GM19351 (cell line): ENCODE measurements around the gene GRM7.

Source experiments
- ATAC-seq: cut with Tn5 transposase; IDR thresholded peaks from one replicate; pipeline ENCODE4 v1.9.1; 2021; ENCODE audit warnings: mild to moderate bottlenecking, moderate library complexity; ENCODE audit not compliant: unreplicated experiment

Gene GRM7

DNA sequence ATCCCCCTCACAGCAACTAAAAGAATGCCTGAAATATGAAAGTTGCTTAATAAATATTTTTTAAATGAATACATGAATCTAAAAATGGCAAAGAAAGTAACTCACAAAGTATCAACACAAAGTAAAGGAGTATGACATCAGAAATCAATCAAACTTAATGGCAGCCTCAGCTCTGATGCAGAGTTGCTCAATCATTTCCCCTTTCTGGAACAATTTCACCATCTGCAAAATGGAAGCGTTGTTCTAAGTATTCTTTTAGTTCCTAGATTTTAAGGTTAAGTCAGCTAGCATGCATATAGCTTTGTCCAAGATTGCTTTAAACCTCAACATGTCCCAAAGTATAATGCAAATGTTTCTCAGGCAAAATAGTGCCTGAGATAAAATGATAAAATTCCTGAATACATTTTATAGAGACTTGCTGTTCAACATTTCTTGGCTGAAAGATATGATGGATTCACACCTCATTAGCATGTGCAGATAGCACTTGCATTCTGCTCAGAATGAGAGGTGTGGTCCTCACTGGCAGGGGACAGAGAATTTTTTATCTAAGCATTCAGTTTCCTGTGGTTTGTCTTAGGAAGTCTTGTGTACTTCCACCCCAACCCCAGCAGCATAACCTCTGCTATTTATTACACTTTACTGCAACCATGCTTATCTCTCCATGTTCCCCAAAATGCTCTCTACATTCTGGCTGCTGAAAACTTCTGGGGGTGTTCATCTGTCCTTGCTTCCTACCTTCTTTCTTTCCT, 429.3 kb downstream of the GRM7 start:
- ATAC-seq: no peak

DNA sequence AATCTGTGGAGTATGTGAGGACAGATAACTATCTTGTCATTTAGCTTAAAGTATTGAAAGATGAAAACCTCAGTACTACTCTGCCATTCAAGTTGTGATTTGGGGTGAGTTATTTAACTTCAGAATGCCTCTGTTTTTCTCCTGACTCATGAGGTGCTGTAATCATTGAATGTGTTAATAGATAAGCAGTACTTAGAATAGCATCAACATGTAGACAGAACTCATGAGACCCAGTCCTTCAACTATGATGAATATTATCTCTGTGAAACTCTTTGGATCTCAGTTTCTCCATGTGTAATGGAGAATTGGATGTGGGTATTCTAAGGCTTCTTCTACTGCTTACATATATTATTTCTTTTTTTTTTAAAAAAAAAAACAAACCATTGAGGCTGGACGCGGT, 431.4 kb downstream of the GRM7 start:
- no peak for ATAC-seq

DNA sequence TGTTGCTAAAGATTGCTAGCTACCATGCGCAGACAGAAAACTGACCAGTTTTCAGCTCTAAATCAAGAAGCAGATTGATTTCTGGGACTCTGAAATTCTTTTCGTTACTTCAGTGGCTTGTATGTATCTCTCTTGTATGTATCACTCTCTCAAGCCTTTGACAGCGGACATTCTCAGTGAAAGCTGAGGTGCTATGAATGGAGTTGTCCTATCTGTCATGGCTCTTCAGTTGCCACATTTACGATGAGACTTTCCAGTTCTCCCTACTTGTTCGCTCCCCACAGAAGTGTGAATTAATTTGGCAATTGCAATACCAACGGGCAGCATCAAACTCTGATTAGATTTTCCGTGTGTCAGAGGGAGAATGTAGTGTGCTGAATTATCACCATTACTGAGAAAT, 432.4 kb downstream of the GRM7 start:
- no peak for ATAC-seq

DNA sequence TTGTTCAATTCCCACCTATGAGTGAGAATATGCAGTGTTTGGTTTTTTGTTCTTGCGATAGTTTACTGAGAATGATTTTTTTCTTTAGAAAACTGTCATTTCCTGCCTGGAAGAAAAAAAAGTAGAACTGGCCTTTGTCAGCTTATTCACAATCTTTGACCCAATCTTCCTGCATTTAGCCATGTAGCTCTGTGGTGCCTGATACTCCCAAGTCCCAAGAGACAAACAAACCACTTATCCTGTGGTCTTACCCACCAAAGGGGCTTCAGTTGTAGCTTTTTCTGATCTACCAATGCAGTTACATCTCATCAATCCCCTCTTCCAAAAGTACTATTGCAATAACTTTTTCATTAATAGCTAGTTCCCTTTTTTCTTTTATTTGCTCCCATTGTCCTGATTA, 444.6 kb downstream of the GRM7 start:
- no peak for ATAC-seq

DNA sequence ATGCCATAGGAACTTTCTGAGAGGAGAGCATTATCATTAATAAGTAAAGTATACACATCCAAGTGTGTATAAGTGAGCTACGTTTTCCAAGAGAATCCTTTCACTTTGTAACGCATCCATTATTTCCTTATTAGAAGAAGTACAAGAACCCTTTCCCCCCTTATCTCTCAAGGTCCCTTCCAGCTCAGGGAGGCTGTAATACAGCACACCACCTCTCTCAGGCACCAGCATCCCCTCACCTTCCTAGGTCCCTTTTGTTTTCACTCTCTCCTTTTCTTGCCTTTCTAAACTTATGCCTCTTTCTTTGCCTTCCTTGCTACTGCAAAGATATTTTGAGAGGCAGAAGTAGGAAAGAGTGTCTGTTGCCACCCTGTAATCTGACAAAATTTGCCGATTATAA, 446.0 kb downstream of the GRM7 start:
- ATAC-seq: no peak

DNA sequence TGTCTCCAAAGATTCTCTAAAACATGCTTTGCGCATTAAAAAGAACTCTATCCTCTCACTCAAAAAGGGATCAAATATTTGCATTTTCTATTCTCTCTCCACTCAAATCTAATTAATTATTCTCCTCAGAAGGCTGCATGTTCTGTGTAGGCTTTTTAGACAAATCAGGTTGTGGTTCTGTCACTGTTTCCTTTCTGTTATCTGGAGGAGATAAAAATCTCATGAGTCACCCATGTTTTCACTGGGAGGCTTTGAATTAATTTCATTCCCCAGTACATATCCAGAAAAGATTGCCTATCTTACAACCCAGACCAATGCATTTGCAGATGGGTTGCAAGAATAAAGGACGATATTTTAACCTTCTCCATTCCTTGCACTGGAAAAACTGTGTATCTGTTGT, 446.5 kb downstream of the GRM7 start:
- ATAC-seq: no peak

DNA sequence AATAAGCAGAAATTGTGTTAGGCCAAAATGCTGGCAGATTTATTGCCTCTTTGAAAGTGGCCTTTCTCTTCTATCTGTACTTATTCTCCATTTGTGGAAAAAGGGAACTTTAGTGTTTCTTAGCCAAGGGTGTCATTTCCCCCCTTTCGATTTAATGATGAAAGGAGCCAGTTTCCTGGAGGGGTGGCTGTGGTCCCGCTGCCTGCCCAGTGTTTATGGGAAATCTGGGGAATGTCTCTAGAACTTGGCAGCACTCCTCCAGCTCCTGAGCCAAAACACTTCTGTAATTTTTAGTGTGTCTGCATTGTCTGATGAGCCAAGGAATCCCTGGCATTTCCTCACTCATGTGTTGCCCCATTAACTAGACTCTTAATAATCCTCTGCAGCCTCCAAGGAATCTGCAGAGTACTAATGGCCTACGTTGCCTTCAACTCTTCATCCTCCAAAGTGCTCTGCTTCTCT, 448.8 kb downstream of the GRM7 start:
- no peak for ATAC-seq

DNA sequence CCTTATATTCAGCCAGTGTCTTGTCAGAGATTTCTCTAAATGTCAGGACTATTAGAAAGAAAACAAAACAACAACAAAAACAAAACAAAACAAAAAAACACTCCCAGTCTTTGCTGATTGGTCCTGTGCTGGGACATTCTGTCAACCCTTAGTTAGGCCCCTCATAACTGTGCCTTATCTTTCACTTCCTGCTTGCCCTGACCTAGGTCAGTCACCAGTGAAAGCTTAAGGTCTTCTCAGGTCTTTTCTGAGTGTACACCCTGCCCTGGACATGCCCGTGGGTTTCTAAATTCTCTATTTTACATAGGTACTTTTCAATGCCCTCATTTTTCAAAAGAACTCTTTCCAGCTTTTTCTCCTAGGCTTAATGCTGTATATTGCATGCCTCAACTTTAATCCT, 454.1 kb downstream of the GRM7 start:
- no peak for ATAC-seq

DNA sequence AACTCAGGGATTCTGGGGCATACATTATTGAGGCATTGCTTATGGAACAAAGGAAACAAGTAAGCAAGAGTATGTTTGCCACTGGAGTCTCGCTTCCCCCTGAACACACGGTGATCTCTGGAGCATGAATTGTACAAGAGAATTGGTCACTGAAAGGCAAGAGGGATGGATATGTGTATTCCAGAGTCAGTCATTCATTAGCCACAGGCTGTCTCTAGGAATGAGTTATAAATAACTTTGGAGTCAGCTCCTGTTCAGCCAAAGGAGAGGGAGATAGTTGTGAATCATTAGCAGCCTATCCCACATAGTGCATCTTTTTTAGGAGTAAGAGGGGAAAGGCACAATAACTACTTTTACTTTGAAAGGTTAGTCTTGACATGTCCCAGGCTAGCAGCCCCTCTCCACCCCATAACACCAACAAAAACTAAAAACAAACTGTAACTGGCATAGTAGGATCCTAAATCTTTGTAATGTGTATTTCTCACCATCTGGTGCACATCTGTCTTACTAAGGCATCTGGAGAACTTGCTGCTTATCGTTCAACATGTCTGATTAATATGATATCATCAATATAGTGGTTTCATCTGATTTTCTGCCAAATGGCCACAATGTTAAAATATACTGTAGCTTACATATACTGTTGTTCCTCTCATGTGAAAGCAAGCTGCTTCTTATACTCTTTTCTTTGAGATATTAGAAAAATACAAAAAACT, 462.2 kb downstream of the GRM7 start:
- no peak for ATAC-seq

DNA sequence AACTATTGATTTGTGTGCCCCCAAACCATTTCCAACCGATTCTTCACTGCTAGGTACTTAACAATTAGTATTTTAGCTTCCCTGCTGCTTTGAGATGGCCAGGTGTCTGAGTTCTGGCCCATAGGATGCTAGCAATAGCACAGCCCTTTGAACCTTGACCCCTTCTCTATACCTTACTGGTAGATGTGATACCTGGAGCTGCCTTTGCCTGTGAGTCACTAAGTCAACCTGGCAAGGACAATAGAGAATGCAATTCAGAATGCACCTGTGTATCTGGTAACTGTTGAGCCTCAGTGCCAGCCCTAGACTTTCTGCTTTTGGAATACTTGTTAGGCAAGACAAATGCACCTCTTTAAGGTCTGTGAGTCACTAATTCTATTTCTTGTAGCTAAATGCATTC, 467.4 kb downstream of the GRM7 start:
- no peak for ATAC-seq

DNA sequence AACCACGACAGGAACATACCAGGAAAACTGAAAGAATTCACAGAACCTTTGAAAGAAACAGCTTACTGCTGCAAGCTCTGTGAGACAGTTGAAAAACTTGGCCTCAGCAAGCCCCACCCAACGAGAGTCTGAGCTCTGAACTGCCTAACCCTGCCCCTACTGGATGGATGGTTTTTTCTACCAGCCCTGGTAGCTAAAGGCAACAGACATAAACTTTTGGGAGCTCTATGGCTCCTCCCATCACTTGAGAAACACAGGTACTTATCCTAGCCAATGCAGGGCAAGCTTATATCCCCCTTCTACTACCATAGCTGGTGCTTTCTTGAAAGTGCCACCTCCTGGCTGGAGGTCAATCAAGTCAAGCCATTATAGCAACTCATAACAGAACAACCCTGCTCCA, 471.8 kb downstream of the GRM7 start:
- no peak for ATAC-seq

DNA sequence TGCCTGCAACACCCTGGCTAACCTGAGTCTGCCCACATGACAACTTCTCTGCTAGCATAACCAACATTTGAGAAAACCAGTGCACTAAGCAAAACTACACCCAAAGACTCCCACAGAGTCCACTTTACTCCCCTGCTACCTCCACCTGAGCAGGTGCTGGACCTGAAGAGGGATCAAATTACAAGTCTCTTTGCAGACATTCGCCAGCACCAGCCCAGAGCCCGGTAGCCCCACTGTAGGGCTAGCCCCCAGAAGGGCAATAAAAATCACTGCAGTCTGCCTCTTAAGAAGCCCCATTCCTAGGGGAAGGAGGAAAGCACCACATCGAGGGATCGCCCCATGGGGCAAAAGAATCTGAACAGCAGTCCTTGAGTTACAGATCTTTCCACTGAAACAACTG, 472.2 kb downstream of the GRM7 start:
- no peak for ATAC-seq

DNA sequence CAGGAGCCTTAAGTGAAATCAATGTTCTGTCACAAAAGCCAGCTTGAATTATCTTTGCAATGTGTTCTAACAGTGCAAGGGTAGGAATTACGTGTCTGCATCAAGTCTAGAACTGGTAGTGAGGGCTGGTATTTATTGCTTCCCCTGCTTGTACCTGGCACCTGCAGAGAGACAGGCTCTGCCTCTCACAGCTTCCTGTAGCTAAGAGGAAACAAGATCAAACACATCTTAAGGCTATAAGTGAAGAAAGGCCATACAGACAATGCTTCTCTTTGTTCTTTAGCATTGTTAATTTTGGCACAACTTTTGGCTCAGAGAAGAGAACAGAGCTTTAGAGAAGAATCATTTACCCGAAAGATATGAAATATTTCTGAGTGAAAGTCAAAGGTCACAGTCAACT, 479.9 kb downstream of the GRM7 start:
- ATAC-seq: no peak

DNA sequence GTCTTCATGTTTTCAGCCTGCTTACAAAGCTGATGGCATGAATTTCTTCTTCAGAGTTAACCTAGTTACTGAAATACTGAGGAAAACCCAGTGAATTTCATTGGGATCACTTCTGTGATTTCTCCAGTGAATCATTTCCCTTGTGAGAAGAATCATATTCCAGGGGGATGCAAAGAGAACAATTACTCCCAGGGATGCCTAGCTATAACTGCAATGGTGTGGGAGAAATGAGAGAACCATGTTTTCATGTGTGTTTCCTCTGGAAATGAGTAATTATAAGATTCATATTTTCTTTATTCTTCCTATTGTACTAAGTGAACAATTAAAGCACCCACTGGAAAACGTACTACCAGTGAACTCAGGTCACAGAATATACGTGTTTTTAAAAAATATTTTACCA, 485.4 kb downstream of the GRM7 start:
- no peak for ATAC-seq

DNA sequence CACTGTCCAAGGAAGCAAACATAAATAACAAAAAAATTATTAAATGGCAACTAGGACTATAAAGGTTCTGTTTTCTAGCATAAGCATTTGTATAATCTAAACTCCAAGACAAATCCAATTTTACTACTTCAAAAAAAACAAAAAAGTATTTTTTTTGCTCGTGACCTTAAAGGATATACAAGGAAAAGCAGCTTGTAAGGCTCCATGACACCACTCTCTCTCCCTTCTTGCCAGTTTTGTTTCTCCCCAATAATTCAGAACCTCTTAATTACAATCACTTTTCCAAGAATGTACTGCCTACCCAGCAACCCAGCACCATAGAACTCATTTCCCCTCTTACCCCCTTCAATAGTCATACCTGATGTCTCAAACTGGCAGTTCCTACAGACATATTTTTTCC, 496.2 kb downstream of the GRM7 start:
- ATAC-seq: no peak

DNA sequence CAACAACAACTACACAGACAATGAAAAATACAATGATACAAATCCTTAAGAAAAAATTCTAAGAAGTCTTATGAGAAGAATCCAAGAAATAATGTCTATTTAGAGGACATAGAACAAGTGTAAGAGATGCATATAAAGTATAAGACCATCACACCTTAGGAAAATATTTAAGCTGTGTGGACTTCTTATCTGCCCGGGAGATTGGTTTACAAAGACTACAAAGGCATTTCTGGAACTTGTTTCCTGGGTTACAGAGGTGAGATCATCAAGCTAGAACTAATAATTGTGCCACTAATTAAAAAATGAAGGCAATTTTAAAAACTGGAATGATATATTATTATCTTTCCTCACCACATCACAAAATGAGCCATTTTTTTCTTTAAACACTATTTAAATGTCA, 507.1 kb downstream of the GRM7 start:
- ATAC-seq: no peak

DNA sequence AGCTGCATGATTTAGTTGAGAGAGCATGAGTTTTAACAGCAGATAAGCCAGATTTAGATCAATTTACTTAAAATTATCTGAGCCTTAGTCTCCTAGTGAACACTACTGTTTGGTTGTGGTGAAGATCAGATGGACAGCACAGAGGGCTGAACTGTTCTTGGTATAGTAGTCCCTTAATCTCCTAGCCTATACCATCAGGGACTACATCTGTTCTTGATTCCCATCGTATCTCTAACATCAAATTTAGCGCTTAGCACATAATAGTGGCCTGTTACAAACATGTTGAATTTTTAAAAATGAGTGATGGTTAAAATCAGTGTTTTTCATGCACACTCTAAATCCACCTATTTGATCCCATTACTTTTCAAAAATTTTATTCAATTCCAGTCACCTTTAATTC, 507.7 kb downstream of the GRM7 start:
- no peak for ATAC-seq

DNA sequence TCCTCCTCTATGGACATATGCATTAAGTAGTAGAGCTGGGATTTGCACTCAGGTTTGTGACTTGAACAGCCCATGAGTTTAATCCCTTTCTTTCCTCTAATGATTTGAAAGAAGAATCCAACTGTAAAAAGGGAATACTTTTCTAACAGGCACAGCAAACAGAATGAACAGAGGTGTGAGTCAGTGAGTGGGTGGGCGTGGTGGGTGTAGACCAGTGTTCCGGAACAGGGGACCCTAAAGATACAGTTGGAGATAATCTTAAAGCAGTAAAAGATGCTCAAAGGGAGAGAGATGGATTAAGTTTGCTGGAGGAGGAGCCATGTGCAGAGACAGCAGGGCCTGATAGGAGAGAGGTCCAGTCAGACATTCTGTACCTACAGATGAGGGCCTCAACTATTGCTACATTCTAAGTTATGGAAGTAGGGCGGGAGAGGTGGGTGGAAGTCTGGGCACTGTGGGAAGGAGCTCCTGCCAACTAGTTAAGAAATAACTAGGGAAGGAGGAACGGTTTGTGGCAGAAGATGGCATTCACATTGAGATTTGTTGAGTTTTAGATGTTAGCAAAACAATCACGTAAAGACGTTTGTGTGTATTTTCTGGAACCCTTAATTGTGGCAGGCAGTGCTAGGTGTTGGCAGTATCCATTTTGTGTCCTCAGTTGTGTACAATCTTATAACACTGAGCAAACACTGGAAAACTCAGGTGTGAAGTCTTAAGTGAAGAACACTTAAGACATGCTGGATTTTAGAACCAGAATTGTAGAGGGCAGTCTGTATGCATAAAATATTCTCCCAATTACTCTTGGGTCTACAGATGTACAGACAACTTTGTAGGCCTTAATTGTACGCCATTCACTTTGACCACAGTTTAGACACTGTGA, 511.0 kb downstream of the GRM7 start:
- no peak for ATAC-seq

DNA sequence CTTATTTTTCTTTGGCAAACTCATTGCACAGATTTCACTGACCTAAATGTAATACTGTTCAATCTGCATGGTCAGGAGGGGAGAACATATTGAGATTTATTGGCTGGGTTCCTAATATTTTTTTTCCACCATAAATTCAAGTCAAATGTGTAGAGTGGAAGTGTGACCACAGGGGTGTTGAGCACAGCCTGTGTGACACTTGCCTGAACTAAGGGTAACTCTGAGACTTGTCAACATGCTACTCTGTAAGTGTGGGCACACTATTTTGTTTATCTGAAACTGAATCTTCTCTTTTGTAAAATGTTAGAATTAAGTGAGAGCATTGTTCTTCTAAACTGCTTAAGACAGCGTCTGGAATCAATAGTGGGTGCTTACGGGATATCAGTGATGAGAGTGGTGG, 516.2 kb downstream of the GRM7 start:
- ATAC-seq: no peak

DNA sequence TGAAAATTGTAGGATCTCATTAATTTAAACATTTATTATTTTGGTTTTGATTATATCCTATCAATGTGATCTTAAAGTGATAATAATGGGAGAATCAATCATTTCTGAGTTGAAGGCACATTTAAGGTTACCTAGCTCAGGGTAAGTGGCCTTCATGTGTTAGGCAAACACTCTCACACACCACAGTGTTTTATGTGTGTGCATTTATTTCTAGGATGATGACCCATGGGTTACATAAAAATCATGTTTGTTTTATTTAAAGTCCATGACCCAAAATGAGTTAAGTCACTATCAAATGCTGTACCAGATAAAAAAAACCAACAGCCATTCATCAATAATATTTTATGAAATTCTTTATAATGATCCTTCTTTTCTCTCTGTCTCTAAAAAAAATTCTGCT, 520.8 kb downstream of the GRM7 start:
- ATAC-seq: no peak

DNA sequence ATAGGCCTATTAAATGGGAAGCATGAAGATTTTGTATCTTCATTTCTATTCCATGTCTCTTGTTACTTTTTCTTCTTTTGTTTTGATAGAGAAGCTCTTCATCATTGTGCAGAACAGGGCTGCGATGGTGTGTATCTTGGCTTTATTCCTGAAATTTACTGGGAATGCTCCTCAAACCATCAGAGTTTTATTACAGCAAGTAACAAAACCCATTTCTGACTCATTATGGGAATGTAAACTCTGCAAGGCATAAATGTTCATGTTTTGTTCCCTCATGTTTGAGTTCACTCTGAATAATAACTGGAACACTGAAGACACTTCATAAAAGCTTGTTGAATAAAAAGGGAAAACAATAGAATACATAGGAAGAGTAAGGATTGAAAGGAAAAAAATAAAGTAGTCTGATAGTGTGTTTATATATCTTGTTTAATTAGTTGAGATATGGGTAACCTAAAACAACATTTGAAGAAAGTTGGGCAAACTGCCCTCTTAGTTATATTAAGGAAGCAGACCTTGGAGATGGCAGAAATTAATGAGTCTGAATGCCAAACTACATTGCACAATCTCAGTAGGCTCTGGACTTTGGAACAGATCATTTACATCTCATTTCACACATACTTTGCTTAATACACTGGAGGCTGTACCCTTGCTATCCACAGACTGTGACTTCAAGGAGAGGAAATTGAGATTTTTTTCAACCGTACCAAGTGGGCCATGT, 521.5 kb downstream of the GRM7 start:
- no peak for ATAC-seq
